Measurements from ENCODE around the gene ZNF716. TPM values are rescaled to one million over a fixed set of nuclear protein-coding genes. Genes with fewer than 3 reads are reported as not detected.
"Not testable (repeated sequence)": the region's sequence is repeated elsewhere in the genome, so short reads cannot be mapped to it uniquely, and the experiment has no call there.

Gene ZNF716
- total RNA-seq, 1 experiment from 2014 or later, result not detected

- TF ChIP-seq, protein P1, sequence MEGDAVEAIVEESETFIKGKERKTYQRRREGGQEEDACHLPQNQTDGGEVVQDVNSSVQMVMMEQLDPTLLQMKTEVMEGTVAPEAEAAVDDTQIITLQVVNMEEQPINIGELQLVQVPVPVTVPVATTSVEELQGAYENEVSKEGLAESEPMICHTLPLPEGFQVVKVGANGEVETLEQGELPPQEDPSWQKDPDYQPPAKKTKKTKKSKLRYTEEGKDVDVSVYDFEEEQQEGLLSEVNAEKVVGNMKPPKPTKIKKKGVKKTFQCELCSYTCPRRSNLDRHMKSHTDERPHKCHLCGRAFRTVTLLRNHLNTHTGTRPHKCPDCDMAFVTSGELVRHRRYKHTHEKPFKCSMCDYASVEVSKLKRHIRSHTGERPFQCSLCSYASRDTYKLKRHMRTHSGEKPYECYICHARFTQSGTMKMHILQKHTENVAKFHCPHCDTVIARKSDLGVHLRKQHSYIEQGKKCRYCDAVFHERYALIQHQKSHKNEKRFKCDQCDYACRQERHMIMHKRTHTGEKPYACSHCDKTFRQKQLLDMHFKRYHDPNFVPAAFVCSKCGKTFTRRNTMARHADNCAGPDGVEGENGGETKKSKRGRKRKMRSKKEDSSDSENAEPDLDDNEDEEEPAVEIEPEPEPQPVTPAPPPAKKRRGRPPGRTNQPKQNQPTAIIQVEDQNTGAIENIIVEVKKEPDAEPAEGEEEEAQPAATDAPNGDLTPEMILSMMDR (conservative IDR thresholded peaks at IDR 0.05), result no peak
- no peak overlapping the region for H3T11ph ChIP-seq (ENCODE audit: low read length)
- Mint-ChIP-seq H3K4me1 (no peaks in the 10 kb centered on the region), H3K4me3 (no peak overlapping the region), H3K9me3 (peaks cover 16 to 17% of the 10 kb centered on the region in 2 experiments), H3K36me3 (ENCODE audit: insufficient read depth in 1 of 3, low read depth in 3 of 3) (peaks cover 4 to 9% (median 8%) of the 10 kb centered on the region in 3 experiments; a peak in 6 of 7 replicates), H3K27me3 (ENCODE audit: low read depth) (no peaks in the 10 kb centered on the region), H3K27ac (no peak overlapping the region)
- H3K79me1 ChIP-seq (ENCODE audit: insufficient read depth, low read depth, low read length, poor library complexity, severe bottlenecking), result no peaks in the 10 kb centered on the region
- H3K4me1 ChIP-seq (ENCODE audit: insufficient read depth, low read length), result no peaks in the 10 kb centered on the region
- H3K56ac ChIP-seq (ENCODE audit: insufficient read length, low read depth, low read length), result no peak overlapping the region
- no peak for DNase-seq
- no peak overlapping the region for H4K8ac ChIP-seq (replicated peaks; ENCODE audit: insufficient read length, low read depth, low read length)
- no peak overlapping the region for H2BK15ac ChIP-seq (ENCODE audit: low read depth, low read length)
- H4K5ac ChIP-seq (ENCODE audit: insufficient read length, low read depth, low read length), result no peak overlapping the region
- H4K91ac ChIP-seq (ENCODE audit: insufficient read length, low read depth, low read length), result no peak overlapping the region
- H3K23ac ChIP-seq (ENCODE audit: insufficient read length, low read depth, low read length), result no peak overlapping the region
- H3K79me2 ChIP-seq (ENCODE audit: insufficient read depth, low read length), result no peaks in the 10 kb centered on the region
- H3K14ac ChIP-seq (ENCODE audit: insufficient read depth, low read length), result no peak overlapping the region
- H2BK20ac ChIP-seq (ENCODE audit: low read depth, low read length, poor library complexity, severe bottlenecking), result no peak overlapping the region
- no peak overlapping the region for H2AFZ ChIP-seq (ENCODE audit: low read length)
- no peak overlapping the region for H2AK5ac ChIP-seq (ENCODE audit: insufficient read length, low read length)
- no peaks in the 10 kb centered on the region for H3K23me2 ChIP-seq (ENCODE audit: insufficient read length, low read depth, low read length, poor library complexity, severe bottlenecking)
- H3K27ac ChIP-seq (ENCODE audit: insufficient read length, low read depth, low read length), result no peak overlapping the region
- WGBS (ENCODE audit: extremely low coverage, insufficient read length, low lambda C conversion rate), result over 99% methylated on average over 5 of the region's 13 CpGs
- no peak overlapping the region for H2BK12ac ChIP-seq (ENCODE audit: insufficient read length, low read depth, low read length)
- H3K4me2 ChIP-seq (ENCODE audit: insufficient read depth, insufficient read length, low read length), result no peak overlapping the region
- H2BK5ac ChIP-seq (ENCODE audit: insufficient read length, low read length), result no peak overlapping the region
- H3K18ac ChIP-seq (ENCODE audit: insufficient read length, low read depth, low read length), result no peak overlapping the region
- no peak overlapping the region for H3K4ac ChIP-seq (ENCODE audit: low read depth, low read length)
- no peaks in the 10 kb centered on the region for H3K27me3 ChIP-seq (ENCODE audit: insufficient read depth, low read length)
- H4K20me1 ChIP-seq (ENCODE audit: control insufficient read depth, insufficient read depth, insufficient read length), result no peaks in the 10 kb centered on the region
- no peak overlapping the region for H2BK120ac ChIP-seq (ENCODE audit: low read depth, low read length, poor library complexity, severe bottlenecking)
- H3K9ac ChIP-seq (ENCODE audit: extremely low read depth, insufficient read length, low read length), result no peak overlapping the region
- H3K9me3 ChIP-seq (ENCODE audit: control insufficient read depth, low read depth, low read length), result peaks cover 85% of the 10 kb centered on the region
These were observed 38.0 kb downstream of the ZNF716 start for GRCh38 chr7:57487957-57488356.

DNA sequence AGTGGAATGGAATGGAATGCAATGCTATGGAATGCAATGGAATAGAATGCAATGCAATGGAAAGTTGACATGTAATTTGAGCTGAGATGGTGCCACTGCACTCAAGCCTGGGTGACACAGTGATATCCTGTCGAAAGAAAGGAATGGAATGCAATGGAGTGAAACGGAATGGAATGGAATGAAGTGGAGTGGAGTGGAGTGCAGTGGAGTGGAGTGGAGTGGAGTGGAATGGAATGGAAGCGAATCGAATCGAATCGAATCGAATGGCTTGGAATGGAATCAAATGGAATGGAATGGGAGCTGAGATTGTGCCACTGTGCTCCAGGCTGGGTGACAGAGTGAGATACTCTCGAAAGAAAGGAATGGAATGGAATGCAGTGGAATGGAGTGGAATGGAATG, 45.1 kb downstream of the ZNF716 start:
- H3K79me2 ChIP-seq (ENCODE audit: insufficient read depth, low read length); H3K18ac ChIP-seq (ENCODE audit: insufficient read length, low read depth, low read length); H3K14ac ChIP-seq (ENCODE audit: insufficient read depth, low read length); H4K8ac ChIP-seq (replicated peaks; ENCODE audit: insufficient read length, low read depth, low read length); H2BK120ac ChIP-seq (ENCODE audit: low read depth, low read length, poor library complexity, severe bottlenecking); H3K4me2 ChIP-seq (ENCODE audit: insufficient read depth, insufficient read length, low read length); H2BK15ac ChIP-seq (ENCODE audit: low read depth, low read length); H3K4me1 ChIP-seq (ENCODE audit: insufficient read depth, low read length); H3K23ac ChIP-seq (ENCODE audit: insufficient read length, low read depth, low read length); DNase-seq; H3K27ac Mint-ChIP-seq; H3K4me1 Mint-ChIP-seq; H3K56ac ChIP-seq (ENCODE audit: insufficient read length, low read depth, low read length); H2BK12ac ChIP-seq (ENCODE audit: insufficient read length, low read depth, low read length); H2BK20ac ChIP-seq (ENCODE audit: low read depth, low read length, poor library complexity, severe bottlenecking); H3T11ph ChIP-seq (ENCODE audit: low read length); H3K36me3 Mint-ChIP-seq (ENCODE audit: insufficient read depth in 1 of 3, low read depth in 3 of 3); H3K27me3 ChIP-seq (ENCODE audit: insufficient read depth, low read length); H3K79me1 ChIP-seq (ENCODE audit: insufficient read depth, low read depth, low read length, poor library complexity, severe bottlenecking); H3K4me3 Mint-ChIP-seq; H4K5ac ChIP-seq (ENCODE audit: insufficient read length, low read depth, low read length); H4K20me1 ChIP-seq (ENCODE audit: control insufficient read depth, insufficient read depth, insufficient read length); H3K9ac ChIP-seq (ENCODE audit: extremely low read depth, insufficient read length, low read length); H3K23me2 ChIP-seq (ENCODE audit: insufficient read length, low read depth, low read length, poor library complexity, severe bottlenecking); H3K27me3 Mint-ChIP-seq (ENCODE audit: low read depth); H2AFZ ChIP-seq (ENCODE audit: low read length); H3K4ac ChIP-seq (ENCODE audit: low read depth, low read length); H3K27ac ChIP-seq (ENCODE audit: insufficient read length, low read depth, low read length); H4K91ac ChIP-seq (ENCODE audit: insufficient read length, low read depth, low read length); H2BK5ac ChIP-seq (ENCODE audit: insufficient read length, low read length); H2AK5ac ChIP-seq (ENCODE audit: insufficient read length, low read length): not testable (repeated sequence)
- peaks cover 23% of the 10 kb centered on the region in 2 experiments for H3K9me3 Mint-ChIP-seq
- peaks cover 83% of the 10 kb centered on the region for H3K9me3 ChIP-seq (ENCODE audit: control insufficient read depth, low read depth, low read length)
- 100% methylated on average over 5 of the region's 8 CpGs for WGBS (ENCODE audit: extremely low coverage, insufficient read length, low lambda C conversion rate)
